ENCODE measurements around the gene DRG2.

Gene DRG2

GRCh38 chr17:18079543-18079942, 8.2 kb upstream of the DRG2 start:
- no peak for DNase-seq

GRCh38 chr17:18084256-18084655, 3.5 kb upstream of the DRG2 start:
- DNase-seq, result no peak

GRCh38 chr17:18089613-18090012, 1.9 kb downstream of the DRG2 start:
- no peak for DNase-seq

GRCh38 chr17:18093616-18094408, 6.1 kb downstream of the DRG2 start:
- DNase-seq, result no peak

GRCh38 chr17:18094409-18094807, 6.7 kb downstream of the DRG2 start:
- no peak for DNase-seq

- no peak for DNase-seq
Observed at GRCh38 chr17:18099516-18099915, 11.8 kb downstream of the DRG2 start.

- DNase-seq, result no peak
Observed at GRCh38 chr17:18100616-18101015, 12.9 kb downstream of the DRG2 start.

GRCh38 chr17:18101828-18102227, 14.1 kb downstream of the DRG2 start:
- DNase-seq, result no peak

GRCh38 chr17:18102640-18103039, 14.9 kb downstream of the DRG2 start:
- DNase-seq, result no peak

GRCh38 chr17:18105027-18105426, 17.3 kb downstream of the DRG2 start:
- DNase-seq, result no peak

- DNase-seq, result no peak
Observed at GRCh38 chr17:18105595-18105994, 17.8 kb downstream of the DRG2 start.

GRCh38 chr17:18106211-18106610, 18.5 kb downstream of the DRG2 start:
- DNase-seq, result no peak

- no peak for DNase-seq
Observed at GRCh38 chr17:18107061-18107790, 19.5 kb downstream of the DRG2 start.

GRCh38 chr17:18107971-18108370, 20.2 kb downstream of the DRG2 start:
- DNase-seq, result no peak

- DNase-seq, result no peak
Observed at GRCh38 chr17:18108401-18109312, 20.9 kb downstream of the DRG2 start, which contains the start of gene MYO15A. Gene MYO15A (plus strand): TSS chr17:18108756. CDS start chr17:18118801, 10,045 bp downstream.

- no peak for DNase-seq
Observed at GRCh38 chr17:18109935-18110485, 22.3 kb downstream of the DRG2 start.

- no peak for DNase-seq
Observed at GRCh38 chr17:18110636-18111145, 22.9 kb downstream of the DRG2 start.

- DNase-seq, result no peak
Observed at GRCh38 chr17:18111330-18111971, 23.7 kb downstream of the DRG2 start.

GRCh38 chr17:18115517-18115916, 27.8 kb downstream of the DRG2 start:
- DNase-seq, result no peak

- no peak for DNase-seq
Observed at GRCh38 chr17:18116078-18116477, 28.3 kb downstream of the DRG2 start.

GRCh38 chr17:18117533-18117932, 29.8 kb downstream of the DRG2 start:
- no peak for DNase-seq

Measured in midbrain (tissue), 1 donor.